Neural cell (in vitro differentiated cells): ENCODE measurements around the gene EFS.

Experiments used
- CTCF ChIP-seq: fragments of 450-650 bp; IDR thresholded peaks from 2 replicates; pipeline ENCODE4 v1.5.1; 2014; ENCODE audit warnings: antibody characterized with exemption, mild to moderate bottlenecking, moderate library complexity; ENCODE audit not compliant: poor library complexity, severe bottlenecking
- REST ChIP-seq: IDR thresholded peaks from 2 replicates; pipeline ENCODE4 v1.6.1; 2012; ENCODE audit warnings: borderline replicate concordance

GRCh38 chr14:23357261-23357660 is 7.7 kb downstream of the EFS start:
- no peak for TF ChIP-seq CTCF
- no peak for TF ChIP-seq REST
